Fibroblast of upper back skin (primary cell): ENCODE data around the gene WDR11.
A peak's percentile ranks its signal among the peaks of the same experiment; 100 is the strongest.
"Not testable (repeated sequence)": the region's sequence is repeated elsewhere in the genome, so short reads cannot be mapped to it uniquely, and the experiment has no call there.

Source experiments
- DNase-seq: peaks from one replicate; pipeline ENCODE4 v3.0.0-alpha.2; 2013

Gene WDR11

GRCh38 chr10:120861178-120861855 lies 10.2 kb downstream of the WDR11 start:
- DNase-seq = no peak

GRCh38 chr10:120873741-120874140 lies 22.6 kb downstream of the WDR11 start:
- DNase-seq = no peak

GRCh38 chr10:120883071-120883470 lies 31.9 kb downstream of the WDR11 start:
- DNase-seq = no peak

GRCh38 chr10:120887482-120887881 lies 36.3 kb downstream of the WDR11 start:
- no peak for DNase-seq

GRCh38 chr10:120891365-120891764 lies 40.2 kb downstream of the WDR11 start:
- peak; percentile 81 for DNase-seq

GRCh38 chr10:120894556-120894955 lies 43.4 kb downstream of the WDR11 start:
- DNase-seq = peak; percentile 5

- DNase-seq = peak; percentile 63
These were observed 46.2 kb downstream of the WDR11 start for GRCh38 chr10:120897343-120897742.

GRCh38 chr10:120905268-120905667 lies 54.1 kb downstream of the WDR11 start:
- DNase-seq = no peak

GRCh38 chr10:120917521-120918250 lies 66.5 kb downstream of the WDR11 start:
- no peak for DNase-seq

GRCh38 chr10:120923886-120924285 lies 72.7 kb downstream of the WDR11 start:
- DNase-seq = not testable (repeated sequence)

GRCh38 chr10:120926611-120927010 lies 75.4 kb downstream of the WDR11 start:
- no peak for DNase-seq

- DNase-seq = no peak
These were observed 76.2 kb downstream of the WDR11 start for GRCh38 chr10:120927352-120927751.

GRCh38 chr10:120929166-120929565 lies 78.0 kb downstream of the WDR11 start:
- no peak for DNase-seq

GRCh38 chr10:120931423-120931822 lies 80.3 kb downstream of the WDR11 start:
- no peak for DNase-seq

GRCh38 chr10:120931999-120932398 lies 80.8 kb downstream of the WDR11 start:
- no peak for DNase-seq

- no peak for DNase-seq
These were observed 87.7 kb downstream of the WDR11 start for GRCh38 chr10:120938822-120939221.

- no peak for DNase-seq
These were observed 89.2 kb downstream of the WDR11 start for GRCh38 chr10:120940299-120940900.

GRCh38 chr10:120941501-120941900 lies 90.3 kb downstream of the WDR11 start:
- no peak for DNase-seq

GRCh38 chr10:120942806-120943413 lies 91.7 kb downstream of the WDR11 start:
- peak; percentile 67 for DNase-seq

- DNase-seq = no peak
These were observed 92.4 kb downstream of the WDR11 start for GRCh38 chr10:120943542-120943941.

GRCh38 chr10:120944586-120945125 lies 93.5 kb downstream of the WDR11 start:
- DNase-seq = no peak

- no peak for DNase-seq
These were observed 94.0 kb downstream of the WDR11 start for GRCh38 chr10:120945182-120945581.

GRCh38 chr10:120945801-120946302 lies 94.7 kb downstream of the WDR11 start:
- no peak for DNase-seq
